HG03060 (cell line): ENCODE results near the gene NDST3.

Source experiments
- ATAC-seq: cut with Tn5 transposase; IDR thresholded peaks from one replicate; pipeline ENCODE4 v1.9.1; 2021; ENCODE audit warnings: low read depth, moderate number of reproducible peaks; ENCODE audit not compliant: unreplicated experiment

The NDST3 gene

GRCh38 chr4:118076958-118077766, 42.9 kb downstream of the NDST3 start:
- no peak for ATAC-seq

- no peak for ATAC-seq
Observed at GRCh38 chr4:118077767-118078105, 43.5 kb downstream of the NDST3 start.

- no peak for ATAC-seq
Observed at GRCh38 chr4:118081434-118081833, 47.1 kb downstream of the NDST3 start.

GRCh38 chr4:118082182-118082581, 47.9 kb downstream of the NDST3 start:
- ATAC-seq: no peak

GRCh38 chr4:118085700-118086099, 51.4 kb downstream of the NDST3 start:
- ATAC-seq: no peak

- no peak for ATAC-seq
Observed at GRCh38 chr4:118086344-118086743, 52.1 kb downstream of the NDST3 start.

- ATAC-seq: no peak
Observed at GRCh38 chr4:118087366-118087765, 53.1 kb downstream of the NDST3 start.

GRCh38 chr4:118099106-118099505, 64.8 kb downstream of the NDST3 start:
- ATAC-seq: no peak

GRCh38 chr4:118102195-118102594, 67.9 kb downstream of the NDST3 start:
- no peak for ATAC-seq

DNA sequence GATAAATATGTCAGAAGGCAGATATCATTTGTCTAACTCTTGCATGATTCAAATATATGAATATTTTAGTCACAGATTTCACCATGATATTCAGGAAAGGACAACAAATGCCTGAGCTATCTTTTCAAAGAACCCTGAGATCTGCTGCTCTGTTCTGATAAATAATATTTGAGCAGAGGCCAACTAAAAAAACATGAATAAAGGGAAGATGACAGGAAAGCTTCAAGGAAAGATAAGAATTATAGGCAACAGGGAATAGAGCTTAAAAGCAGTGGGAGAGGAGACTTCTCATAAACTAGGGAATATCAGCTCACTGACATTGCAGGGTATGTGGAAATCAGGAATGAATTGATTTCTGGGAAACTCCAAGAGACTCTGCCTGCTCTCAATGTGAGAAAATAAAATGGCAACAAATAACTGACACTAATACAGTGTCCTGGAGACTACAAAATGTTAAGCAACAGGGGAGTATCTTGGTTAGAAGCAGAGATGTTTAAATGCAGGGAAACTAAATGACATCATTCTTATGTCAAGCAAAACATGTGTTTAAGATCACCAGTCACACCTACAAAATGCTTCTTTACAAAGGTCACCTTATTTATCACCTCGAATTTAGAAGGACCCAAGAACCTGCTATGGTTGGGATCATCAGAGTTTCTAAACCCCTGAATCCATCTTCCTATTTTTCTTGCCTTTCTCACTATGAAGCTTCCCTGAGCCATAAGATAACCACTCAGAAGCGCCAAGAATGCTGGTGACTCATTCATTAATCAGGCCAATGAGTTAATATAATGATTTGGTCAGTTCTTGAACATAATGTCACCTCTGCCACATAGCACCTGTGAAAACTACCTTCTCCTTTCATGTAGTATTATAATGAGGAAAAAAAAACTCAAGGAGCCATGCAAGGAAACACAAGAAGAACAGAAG, 78.1 kb downstream of the NDST3 start:
- ATAC-seq: no peak

DNA sequence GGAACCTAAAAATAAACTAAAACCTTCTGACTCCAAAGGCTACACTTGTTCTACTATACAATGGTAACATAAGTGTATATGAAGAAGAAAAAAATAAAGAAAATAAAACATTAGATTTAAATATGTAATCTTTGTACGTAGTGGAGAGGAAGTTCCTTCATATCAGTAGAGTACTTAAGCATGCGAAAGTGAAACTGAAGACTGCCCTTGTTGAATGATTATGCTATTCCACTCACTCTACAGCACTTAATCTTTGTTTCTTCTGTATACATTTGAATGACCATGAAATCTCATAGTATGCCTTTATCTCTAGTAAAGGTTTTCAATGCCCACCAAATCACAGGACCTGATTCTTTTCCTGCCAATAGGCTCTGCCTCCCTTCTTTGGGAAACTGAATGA, 78.9 kb downstream of the NDST3 start:
- peak; percentile 84 for ATAC-seq

DNA sequence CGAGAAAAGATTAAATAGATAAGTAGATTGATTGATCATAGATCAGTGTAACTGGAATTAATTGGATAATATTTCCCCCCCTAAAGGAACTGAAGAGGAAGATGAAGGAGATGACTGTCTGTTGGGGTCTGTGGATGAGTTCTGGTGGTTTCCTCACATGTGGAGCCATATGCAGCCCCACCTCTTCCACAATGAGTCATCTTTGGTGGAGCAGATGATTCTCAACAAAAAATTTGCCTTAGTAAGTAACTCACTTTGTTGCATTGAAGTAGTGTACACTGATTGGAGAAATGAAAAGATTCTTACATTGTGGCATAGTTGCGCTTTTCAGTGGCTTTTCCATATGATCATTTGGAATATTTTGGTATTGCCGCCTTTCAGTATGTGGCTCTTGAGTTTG, 80.4 kb downstream of the NDST3 start:
- ATAC-seq: no peak

DNA sequence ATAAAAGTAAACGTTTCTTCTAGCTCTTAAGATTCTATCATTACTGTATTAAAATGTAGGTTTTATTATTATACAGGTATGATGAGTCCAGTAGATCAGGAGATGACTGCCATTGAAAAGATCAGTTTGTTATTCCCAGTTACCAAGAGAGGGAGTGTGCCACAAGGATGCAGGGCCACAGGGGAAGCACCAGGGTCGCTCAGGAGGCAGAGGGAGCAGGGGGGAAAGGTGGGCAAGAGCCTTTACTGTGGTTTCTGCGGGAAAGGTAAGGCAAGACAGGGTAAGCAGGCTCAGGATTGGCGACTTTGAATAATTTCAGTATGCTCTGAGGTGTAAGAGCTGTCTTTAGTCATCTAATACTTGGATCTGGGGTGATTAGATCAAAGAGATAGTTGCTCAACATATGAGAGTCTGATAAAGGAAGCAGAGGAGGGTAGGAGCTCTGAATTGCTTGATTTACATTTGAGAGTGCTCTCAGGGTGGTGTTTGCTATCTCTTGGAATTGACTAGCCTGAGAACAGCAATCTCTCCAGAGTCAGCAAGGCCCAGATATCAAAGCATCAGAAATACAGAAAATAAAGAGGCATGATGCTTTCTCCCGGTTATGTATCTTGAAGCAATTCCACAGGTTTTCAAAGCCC, 86.0 kb downstream of the NDST3 start:
- no peak for ATAC-seq

- ATAC-seq: no peak
Observed at GRCh38 chr4:118124997-118125396, 90.7 kb downstream of the NDST3 start.

GRCh38 chr4:118139241-118139640, 105.0 kb downstream of the NDST3 start:
- ATAC-seq: no peak

DNA sequence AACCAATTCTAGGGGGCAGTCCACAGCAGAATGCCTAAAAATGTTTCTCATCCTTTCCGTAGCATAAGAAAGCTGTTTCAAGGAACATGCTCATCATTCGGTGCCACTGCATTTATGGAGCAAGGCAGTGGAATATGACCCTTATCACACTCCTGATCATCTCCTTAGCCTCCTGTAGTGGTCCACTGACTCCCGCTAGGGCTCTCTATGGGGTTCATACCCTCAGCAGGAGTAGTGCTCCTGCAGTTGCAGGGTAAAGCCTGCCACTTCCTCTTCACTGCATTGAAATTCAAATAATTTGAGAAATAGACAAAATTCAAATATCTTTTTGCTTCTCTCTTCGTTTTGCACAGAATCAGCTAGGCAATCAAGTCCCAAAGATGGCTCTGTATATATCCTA, 107.0 kb downstream of the NDST3 start:
- ATAC-seq: no peak

- no peak for ATAC-seq
Observed at GRCh38 chr4:118154649-118155048, 120.4 kb downstream of the NDST3 start.

DNA sequence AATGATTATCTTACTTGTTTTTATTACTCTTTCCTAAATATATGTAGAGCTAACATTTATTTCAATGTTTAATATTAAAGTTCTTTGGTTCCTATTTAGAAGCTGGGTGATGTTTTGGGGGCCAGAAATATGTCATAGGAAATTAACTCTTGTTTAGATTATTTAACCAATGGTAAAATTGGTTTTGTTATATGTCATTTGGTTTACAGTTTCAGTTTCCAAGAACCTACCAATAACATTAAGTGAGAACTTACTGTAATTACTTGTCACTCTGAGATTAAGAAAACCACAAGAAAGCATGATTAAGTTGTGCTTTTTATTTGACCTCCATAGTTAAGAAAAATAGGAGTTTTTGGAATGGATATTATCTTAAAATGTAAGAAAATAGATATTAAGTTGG, 121.2 kb downstream of the NDST3 start:
- no peak for ATAC-seq

DNA sequence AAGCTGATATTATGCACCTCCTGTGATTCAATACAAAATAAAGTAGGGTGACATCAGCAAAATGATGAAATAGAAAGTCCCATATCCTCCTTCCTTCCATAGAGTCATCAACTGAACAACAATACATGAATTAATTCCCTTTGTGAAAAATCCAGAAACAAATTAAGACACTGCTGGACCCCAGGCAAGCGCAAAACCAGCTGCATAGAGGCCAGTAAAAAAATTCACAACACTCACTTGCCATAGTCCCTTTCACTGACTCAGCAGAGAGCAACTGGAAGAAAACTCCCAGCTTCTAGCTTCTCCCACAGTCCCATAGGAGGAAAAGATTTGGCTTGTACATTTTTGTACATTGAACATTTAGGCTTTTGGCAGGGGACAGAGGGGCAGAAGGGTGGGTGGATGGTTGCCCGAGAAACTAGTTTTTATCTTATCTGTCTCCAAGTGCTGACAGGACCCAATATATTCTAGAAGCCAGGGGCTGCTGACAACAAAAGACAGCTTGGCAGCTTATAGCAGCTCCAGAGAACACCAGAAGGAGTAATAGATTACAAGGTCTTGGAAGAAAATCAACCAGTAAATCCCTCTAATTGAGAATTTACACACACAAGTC, 124.6 kb downstream of the NDST3 start:
- ATAC-seq: no peak

- no peak for ATAC-seq
Observed at GRCh38 chr4:118167306-118167705, 133.0 kb downstream of the NDST3 start.

DNA sequence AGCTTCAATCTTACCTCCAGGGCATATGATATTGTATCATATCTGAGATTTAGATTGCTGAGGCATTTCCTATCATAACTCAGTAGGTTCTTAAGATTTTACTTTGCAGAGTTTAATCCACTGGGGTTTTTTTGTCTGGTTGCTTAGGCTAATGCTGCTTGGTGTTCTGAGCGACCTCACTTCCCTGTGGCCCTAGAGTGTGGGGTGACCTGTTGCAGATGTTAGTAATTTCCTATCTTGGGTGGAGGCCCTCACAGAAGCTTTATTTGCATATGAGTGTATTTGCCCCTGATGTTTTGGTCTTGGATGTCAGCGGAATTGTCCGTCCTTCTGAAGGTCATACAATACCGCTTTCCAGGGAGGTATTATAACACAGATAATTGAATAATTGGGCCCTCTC, 137.1 kb downstream of the NDST3 start:
- no peak for ATAC-seq
